DND-41 (cell line): ENCODE data around the gene DENND1A.

Experiments used
- EZH2 ChIP-seq: IDR thresholded peaks from 3 replicates; pipeline ENCODE4 v1.6.1; 2012; ENCODE audit warnings: borderline replicate concordance, low read depth, mild to moderate bottlenecking, moderate library complexity, low read length, inconsistent platforms; ENCODE audit not compliant: severe bottlenecking
- TF ChIP-seq, protein P1 (sequence below): IDR thresholded peaks from 2 replicates; pipeline ENCODE4 v1.5.1; 2012; ENCODE audit warnings: borderline replicate concordance, low read length, moderate library complexity, mild to moderate bottlenecking; ENCODE audit not compliant: poor library complexity, severe bottlenecking; ENCODE audit errors: extremely low read depth

DNA sequence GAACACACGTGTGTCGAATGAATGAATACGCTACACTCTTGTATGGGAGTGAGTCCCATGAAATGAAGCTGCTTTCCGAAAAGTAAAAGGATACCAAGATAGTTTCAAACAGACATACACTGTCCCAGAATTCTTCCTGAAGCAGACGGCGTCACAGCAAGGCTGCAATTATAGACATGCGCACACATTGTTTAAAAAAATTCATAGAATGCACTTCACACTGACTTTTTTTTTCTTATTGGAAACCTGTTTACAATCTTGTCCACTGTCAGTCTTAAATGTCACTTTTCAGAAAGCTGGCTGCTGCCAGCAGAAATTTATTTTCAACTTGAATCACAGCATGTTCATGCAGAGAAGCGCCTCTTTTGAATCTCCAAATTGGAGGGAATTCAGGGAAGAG, 449.1 kb downstream of the DENND1A start:
- TF ChIP-seq, protein P1, sequence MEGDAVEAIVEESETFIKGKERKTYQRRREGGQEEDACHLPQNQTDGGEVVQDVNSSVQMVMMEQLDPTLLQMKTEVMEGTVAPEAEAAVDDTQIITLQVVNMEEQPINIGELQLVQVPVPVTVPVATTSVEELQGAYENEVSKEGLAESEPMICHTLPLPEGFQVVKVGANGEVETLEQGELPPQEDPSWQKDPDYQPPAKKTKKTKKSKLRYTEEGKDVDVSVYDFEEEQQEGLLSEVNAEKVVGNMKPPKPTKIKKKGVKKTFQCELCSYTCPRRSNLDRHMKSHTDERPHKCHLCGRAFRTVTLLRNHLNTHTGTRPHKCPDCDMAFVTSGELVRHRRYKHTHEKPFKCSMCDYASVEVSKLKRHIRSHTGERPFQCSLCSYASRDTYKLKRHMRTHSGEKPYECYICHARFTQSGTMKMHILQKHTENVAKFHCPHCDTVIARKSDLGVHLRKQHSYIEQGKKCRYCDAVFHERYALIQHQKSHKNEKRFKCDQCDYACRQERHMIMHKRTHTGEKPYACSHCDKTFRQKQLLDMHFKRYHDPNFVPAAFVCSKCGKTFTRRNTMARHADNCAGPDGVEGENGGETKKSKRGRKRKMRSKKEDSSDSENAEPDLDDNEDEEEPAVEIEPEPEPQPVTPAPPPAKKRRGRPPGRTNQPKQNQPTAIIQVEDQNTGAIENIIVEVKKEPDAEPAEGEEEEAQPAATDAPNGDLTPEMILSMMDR: no peak
- no peak for TF ChIP-seq EZH2
